Measurements from ENCODE around the gene ZNF710.

DNA sequence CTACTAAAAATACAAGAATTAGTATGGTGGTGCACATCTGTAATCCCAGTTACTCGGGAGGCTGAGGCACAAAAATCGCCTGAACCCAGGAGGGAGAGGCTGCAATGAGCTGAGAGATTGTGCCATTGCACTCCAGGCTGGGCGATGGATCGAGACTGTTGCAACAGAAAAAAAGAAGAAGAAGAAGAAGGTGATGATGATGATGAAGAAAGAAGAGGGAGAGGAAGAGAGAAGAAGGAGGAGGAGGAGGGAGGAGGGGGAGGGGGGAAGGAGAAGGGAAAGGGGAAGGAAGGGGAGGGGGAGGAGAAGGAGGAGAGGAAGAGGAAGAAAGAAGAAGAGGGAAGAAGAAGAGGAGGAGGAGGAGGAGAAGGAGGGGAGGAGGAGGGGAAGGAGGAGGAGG, 33.2 kb upstream of the ZNF710 start:
- TF ChIP-seq POLR2A (IDR thresholded peaks at IDR 0.05; ENCODE audit: low read length) (no peak), GATA1 (IDR thresholded peaks at IDR 0.05; ENCODE audit: low read depth, low read length) (no peak)

All from erythroblast (primary cell).